HepG2 (cell line): Measurements from ENCODE around the gene HABP2. TPM values are rescaled to one million over a fixed set of nuclear protein-coding genes. Genes with fewer than 3 reads are reported as not detected.
A peak's percentile ranks its signal among the peaks of the same experiment; 100 is the strongest.

Source experiments
- ATM ChIP-seq: fragments of 450-650 bp; IDR thresholded peaks from 2 replicates; pipeline ENCODE4 v1.7.1; 2017; ENCODE audit warnings: mild to moderate bottlenecking, borderline replicate concordance
- HDAC2 ChIP-seq: sonication (generic); formaldehyde crosslinking; IDR thresholded peaks from 2 replicates; pipeline ENCODE4 v1.4.0; 2020; ENCODE audit warnings: missing genetic modification reagents
- IKZF4 ChIP-seq: sonication (generic); formaldehyde crosslinking; IDR thresholded peaks from 2 replicates; pipeline ENCODE4 v1.5.1; 2020; ENCODE audit warnings: borderline replicate concordance, mild to moderate bottlenecking, low read depth, missing genetic modification reagents; ENCODE audit errors: not compliant biosample characterization
- KAT2B ChIP-seq: fragments of 150-350 bp; IDR thresholded peaks from 2 replicates; pipeline ENCODE4 v1.6.1; 2014; ENCODE audit warnings: low read depth, low read length, borderline replicate concordance
- NCOA2 ChIP-seq: sonication (generic); formaldehyde crosslinking; IDR thresholded peaks from 2 replicates; pipeline ENCODE4 v1.8.0; 2022; ENCODE audit warnings: inconsistent platforms
- NFYB ChIP-seq: sonication (generic); formaldehyde crosslinking; IDR thresholded peaks from 2 replicates; pipeline ENCODE4 v1.4.0; 2020; ENCODE audit warnings: missing genetic modification reagents
- SAFB2 ChIP-seq: sonication (generic); formaldehyde crosslinking; IDR thresholded peaks from 2 replicates; pipeline ENCODE4 v1.5.1; 2020; ENCODE audit warnings: missing genetic modification reagents, low read depth, mild to moderate bottlenecking, borderline replicate concordance
- SMC3 ChIP-seq: IDR thresholded peaks from 2 replicates; pipeline ENCODE4 v1.6.1; 2011; ENCODE audit warnings: low read length, improper control_type of control experiment
- XBP1 ChIP-seq: sonication (generic); formaldehyde crosslinking; IDR thresholded peaks from 2 replicates; pipeline ENCODE4 v1.5.0; 2020; ENCODE audit warnings: missing genetic modification reagents
- ZBTB42 ChIP-seq: sonication (generic); formaldehyde crosslinking; IDR thresholded peaks from 2 replicates; pipeline ENCODE4 v1.5.0; 2020; ENCODE audit warnings: mild to moderate bottlenecking, missing genetic modification reagents
- ZNF121 ChIP-seq: sonication (generic); formaldehyde crosslinking; IDR thresholded peaks from 2 replicates; pipeline ENCODE4 v1.5.0; 2020; ENCODE audit warnings: mild to moderate bottlenecking, missing genetic modification reagents
- ZNF501 ChIP-seq: sonication (generic); formaldehyde crosslinking; IDR thresholded peaks from 2 replicates; pipeline ENCODE4 v1.5.1; 2020; ENCODE audit warnings: mild to moderate bottlenecking, moderate library complexity, missing genetic modification reagents
- ZNF556 ChIP-seq: sonication (generic); formaldehyde crosslinking; IDR thresholded peaks from 2 replicates; pipeline ENCODE4 v1.4.0; 2020; ENCODE audit warnings: mild to moderate bottlenecking, missing genetic modification reagents, borderline replicate concordance
- ZNF605 ChIP-seq: sonication (generic); formaldehyde crosslinking; IDR thresholded peaks from 2 replicates; pipeline ENCODE4 v1.8.0; 2022; ENCODE audit warnings: mild to moderate bottlenecking, missing genetic modification reagents
- ZNF772 ChIP-seq: sonication (generic); formaldehyde crosslinking; IDR thresholded peaks from 2 replicates; pipeline ENCODE4 v1.5.0; 2020; ENCODE audit warnings: mild to moderate bottlenecking, missing genetic modification reagents
- polyA plus RNA-seq, 8 experiments: library from polyadenylated mRNA; depleted of rRNA in 3 of 8; stranded (reverse) in 7 of 8; unstranded in 1 of 8; fragments of >200 nt; fragmentation: Illumina TruSeq in 4 of 8; extraction: Trizol in 4 of 8; gene quantifications; 2 replicates each; pipeline versions ENCODE4 v1.2.1 to v1.2.3, GENCODE V29; 2011 to 2016; ENCODE audit warnings: low read depth in 4 of 8, missing spikeins in 1 of 8, mixed read lengths in 1 of 8; ENCODE audit not compliant: insufficient read depth in 1 of 8
- total RNA-seq, 5 experiments: library from RNA; depleted of rRNA; stranded (reverse); fragments of >200 nt; fragmentation: Illumina TruSeq; extraction: Trizol; gene quantifications; 2 replicates each; pipeline ENCODE4 v1.2.3, GENCODE V29; 2016; ENCODE audit warnings: low read depth in 1 of 5
- TF ChIP-seq, protein P1 (sequence below), 2 experiments: sonication (generic) in 1 of 2; formaldehyde crosslinking in 1 of 2; IDR thresholded peaks; 2 replicates each; pipeline versions ENCODE4 v1.4.0 to v1.6.1; 2016 to 2020; ENCODE audit warnings: borderline replicate concordance in 1 of 2, low read depth in 1 of 2, mild to moderate bottlenecking in 1 of 2, missing genetic modification reagents in 1 of 2
- TF ChIP-seq, protein P2 (sequence below): IDR thresholded peaks from 2 replicates; pipeline ENCODE4 v1.6.1; 2016; ENCODE audit warnings: mild to moderate bottlenecking
- TF ChIP-seq, protein P3 (sequence below): sonication (generic); formaldehyde crosslinking; conservative IDR thresholded peaks from 2 replicates; pipeline ENCODE4 v1.8.0; 2022; ENCODE audit warnings: missing genetic modification reagents
- TF ChIP-seq, protein P4 (sequence below): IDR thresholded peaks from 2 replicates; pipeline ENCODE4 v1.6.1; 2016; ENCODE audit warnings: low read depth

Gene HABP2
- total and polyA plus RNA-seq, 2 of the 13 experiments (the other 11 are each of a cell fraction or from before 2014, with no cell fraction given), result 0.12 to 0.13 TPM

DNA sequence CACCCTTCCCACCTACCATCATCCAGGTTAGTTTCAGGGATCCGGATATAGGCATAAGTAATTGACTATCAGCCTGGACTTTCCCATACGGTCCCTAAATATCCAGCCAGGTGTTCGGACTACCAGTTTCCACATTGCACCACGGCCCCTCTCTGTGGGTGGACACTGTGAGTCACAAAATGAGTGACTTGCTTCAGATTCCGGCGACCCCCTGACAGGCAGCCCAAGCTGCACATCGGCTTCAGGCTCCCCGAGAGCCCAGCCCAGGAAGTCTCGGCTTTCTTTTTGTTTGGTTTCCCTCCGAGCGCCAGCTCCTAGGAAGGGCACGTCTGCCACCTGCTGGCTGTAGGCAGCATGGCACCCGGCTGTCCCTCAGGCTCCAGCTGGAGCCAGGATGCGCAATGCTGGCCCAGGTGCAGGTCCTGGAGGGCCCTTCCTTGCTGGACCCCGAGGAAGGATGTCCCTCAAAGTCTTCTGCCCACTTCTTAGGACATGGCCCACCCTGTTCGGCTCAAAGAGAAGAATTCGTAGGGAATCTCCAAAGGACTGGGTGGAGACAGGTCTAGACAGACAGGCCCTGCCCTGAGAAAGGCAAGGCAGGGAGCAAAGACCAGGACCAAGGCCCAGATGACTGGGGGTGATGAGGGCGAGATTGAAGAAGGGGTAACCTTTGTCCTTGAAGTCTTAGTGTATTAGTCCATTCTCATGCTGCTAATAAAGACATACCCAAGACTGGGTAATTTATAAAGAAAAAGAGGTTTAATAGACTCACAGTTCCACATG, 10.6 kb downstream of the HABP2 start (continued):
- TF ChIP-seq SAFB2 (no peak), KAT2B (no peak), ZNF121 (CRISPR knock-in tag) (no peak), ZNF556 (no peak), ZNF605 (CRISPR knock-in tag) (0 out of 2 replicates have a peak, but pooled peaks have one; percentile 39), ZNF772 (CRISPR knock-in tag) (no peak), XBP1 (CRISPR knock-in tag) (no peak), SMC3 (peak; percentile 35; the same call in 1 of the 2 replicates), ZBTB42 (CRISPR knock-in tag) (no peak), ATM (no peak), IKZF4 (CRISPR knock-in tag) (no peak), ZNF501 (no peak), NFYB (CRISPR knock-in tag) (no peak), NCOA2 (no peak), HDAC2 (CRISPR knock-in tag) (no peak)
- TF ChIP-seq, protein P1, sequence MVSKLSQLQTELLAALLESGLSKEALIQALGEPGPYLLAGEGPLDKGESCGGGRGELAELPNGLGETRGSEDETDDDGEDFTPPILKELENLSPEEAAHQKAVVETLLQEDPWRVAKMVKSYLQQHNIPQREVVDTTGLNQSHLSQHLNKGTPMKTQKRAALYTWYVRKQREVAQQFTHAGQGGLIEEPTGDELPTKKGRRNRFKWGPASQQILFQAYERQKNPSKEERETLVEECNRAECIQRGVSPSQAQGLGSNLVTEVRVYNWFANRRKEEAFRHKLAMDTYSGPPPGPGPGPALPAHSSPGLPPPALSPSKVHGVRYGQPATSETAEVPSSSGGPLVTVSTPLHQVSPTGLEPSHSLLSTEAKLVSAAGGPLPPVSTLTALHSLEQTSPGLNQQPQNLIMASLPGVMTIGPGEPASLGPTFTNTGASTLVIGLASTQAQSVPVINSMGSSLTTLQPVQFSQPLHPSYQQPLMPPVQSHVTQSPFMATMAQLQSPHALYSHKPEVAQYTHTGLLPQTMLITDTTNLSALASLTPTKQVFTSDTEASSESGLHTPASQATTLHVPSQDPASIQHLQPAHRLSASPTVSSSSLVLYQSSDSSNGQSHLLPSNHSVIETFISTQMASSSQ (IDR thresholded peaks at IDR 0.05; ENCODE audit: low read depth), result no peak
- TF ChIP-seq, protein P1 (CRISPR knock-in tag; IDR thresholded peaks at IDR 0.05; ENCODE audit: borderline replicate concordance), result no peak
- TF ChIP-seq, protein P2, sequence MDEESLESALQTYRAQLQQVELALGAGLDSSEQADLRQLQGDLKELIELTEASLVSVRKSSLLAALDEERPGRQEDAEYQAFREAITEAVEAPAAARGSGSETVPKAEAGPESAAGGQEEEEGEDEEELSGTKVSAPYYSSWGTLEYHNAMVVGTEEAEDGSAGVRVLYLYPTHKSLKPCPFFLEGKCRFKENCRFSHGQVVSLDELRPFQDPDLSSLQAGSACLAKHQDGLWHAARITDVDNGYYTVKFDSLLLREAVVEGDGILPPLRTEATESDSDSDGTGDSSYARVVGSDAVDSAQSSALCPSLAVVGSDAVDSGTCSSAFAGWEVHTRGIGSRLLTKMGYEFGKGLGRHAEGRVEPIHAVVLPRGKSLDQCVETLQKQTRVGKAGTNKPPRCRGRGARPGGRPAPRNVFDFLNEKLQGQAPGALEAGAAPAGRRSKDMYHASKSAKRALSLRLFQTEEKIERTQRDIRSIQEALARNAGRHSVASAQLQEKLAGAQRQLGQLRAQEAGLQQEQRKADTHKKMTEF (CRISPR knock-in tag), result no peak
- TF ChIP-seq, protein P3, sequence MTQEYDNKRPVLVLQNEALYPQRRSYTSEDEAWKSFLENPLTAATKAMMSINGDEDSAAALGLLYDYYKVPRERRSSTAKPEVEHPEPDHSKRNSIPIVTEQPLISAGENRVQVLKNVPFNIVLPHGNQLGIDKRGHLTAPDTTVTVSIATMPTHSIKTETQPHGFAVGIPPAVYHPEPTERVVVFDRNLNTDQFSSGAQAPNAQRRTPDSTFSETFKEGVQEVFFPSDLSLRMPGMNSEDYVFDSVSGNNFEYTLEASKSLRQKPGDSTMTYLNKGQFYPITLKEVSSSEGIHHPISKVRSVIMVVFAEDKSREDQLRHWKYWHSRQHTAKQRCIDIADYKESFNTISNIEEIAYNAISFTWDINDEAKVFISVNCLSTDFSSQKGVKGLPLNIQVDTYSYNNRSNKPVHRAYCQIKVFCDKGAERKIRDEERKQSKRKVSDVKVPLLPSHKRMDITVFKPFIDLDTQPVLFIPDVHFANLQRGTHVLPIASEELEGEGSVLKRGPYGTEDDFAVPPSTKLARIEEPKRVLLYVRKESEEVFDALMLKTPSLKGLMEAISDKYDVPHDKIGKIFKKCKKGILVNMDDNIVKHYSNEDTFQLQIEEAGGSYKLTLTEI (CRISPR knock-in tag), result no peak
- TF ChIP-seq, protein P4, sequence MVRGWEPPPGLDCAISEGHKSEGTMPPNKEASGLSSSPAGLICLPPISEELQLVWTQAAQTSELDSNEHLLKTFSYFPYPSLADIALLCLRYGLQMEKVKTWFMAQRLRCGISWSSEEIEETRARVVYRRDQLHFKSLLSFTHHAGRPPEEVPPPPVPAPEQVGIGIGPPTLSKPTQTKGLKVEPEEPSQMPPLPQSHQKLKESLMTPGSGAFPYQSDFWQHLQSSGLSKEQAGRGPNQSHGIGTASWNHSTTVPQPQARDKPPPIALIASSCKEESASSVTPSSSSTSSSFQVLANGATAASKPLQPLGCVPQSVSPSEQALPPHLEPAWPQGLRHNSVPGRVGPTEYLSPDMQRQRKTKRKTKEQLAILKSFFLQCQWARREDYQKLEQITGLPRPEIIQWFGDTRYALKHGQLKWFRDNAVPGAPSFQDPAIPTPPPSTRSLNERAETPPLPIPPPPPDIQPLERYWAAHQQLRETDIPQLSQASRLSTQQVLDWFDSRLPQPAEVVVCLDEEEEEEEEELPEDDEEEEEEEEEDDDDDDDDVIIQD (CRISPR knock-in tag), result no peak
